HG03442 (cell line): Measurements from ENCODE around the gene FOXL2.

Experiments
- ATAC-seq: cut with Tn5 transposase; IDR thresholded peaks from one replicate; pipeline ENCODE4 v1.9.1; 2021; ENCODE audit warnings: mild to moderate bottlenecking, moderate library complexity; ENCODE audit not compliant: unreplicated experiment

FOXL2 gene

GRCh38 chr3:138898708-138899107, 48.2 kb downstream of the FOXL2 start:
- ATAC-seq, result no peak

DNA sequence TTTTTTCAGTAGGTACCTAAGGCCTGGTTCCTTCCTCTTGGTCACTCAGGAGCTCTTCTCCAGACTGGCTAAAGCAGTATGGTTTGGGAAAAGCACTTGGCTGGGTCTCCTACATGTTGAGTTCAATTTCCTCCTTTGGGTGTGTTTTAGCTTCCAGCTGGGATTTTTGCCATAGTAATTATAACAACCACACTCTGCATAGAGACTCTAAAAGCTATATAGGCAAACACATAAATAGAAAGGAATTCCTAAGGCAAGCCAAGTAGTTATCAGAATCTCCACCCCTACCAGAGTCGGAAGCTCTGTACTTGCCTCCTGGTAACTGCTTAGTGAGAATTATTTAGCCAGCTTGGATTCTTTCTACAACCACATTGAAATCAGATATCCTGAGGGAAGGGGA, 48.6 kb downstream of the FOXL2 start:
- ATAC-seq, result no peak
